H9 (cell line): ENCODE measurements around the gene LMCD1. TPM values are rescaled to one million over a fixed set of nuclear protein-coding genes. Genes with fewer than 3 reads are reported as not detected.

ENCODE experiments used
- DNase-seq: peaks from one replicate; pipeline ENCODE4 v3.0.0-alpha.2; 2017
- H2AFZ ChIP-seq: one replicate; pipeline ENCODE4 v1.6.1; 2013; ENCODE audit warnings: mild to moderate bottlenecking, low read length, control low read depth, moderate library complexity
- H2AK5ac ChIP-seq: 2 replicates; pipeline ENCODE4 v1.6.1; 2013; ENCODE audit warnings: low read length, control low read depth, mixed read lengths; ENCODE audit not compliant: insufficient read length
- H2BK120ac ChIP-seq: one replicate; pipeline ENCODE4 v1.6.1; 2013; ENCODE audit warnings: low read depth, mild to moderate bottlenecking, low read length, control low read depth, inconsistent platforms; ENCODE audit not compliant: poor library complexity, severe bottlenecking
- H2BK12ac ChIP-seq: 2 replicates; pipeline ENCODE4 v1.6.1; 2013; ENCODE audit warnings: low read length, control low read depth, mixed read lengths, low read depth; ENCODE audit not compliant: insufficient read length
- H2BK15ac ChIP-seq: 2 replicates; pipeline ENCODE4 v1.6.1; 2013; ENCODE audit warnings: low read depth, low read length, control low read depth
- H2BK20ac ChIP-seq: one replicate; pipeline ENCODE4 v1.6.1; 2013; ENCODE audit warnings: low read depth, mild to moderate bottlenecking, low read length, control low read depth, inconsistent platforms; ENCODE audit not compliant: poor library complexity, severe bottlenecking
- H2BK5ac ChIP-seq: 2 replicates; pipeline ENCODE4 v1.6.1; 2013; ENCODE audit warnings: low read length, control low read depth, mixed read lengths; ENCODE audit not compliant: insufficient read length
- H3K14ac ChIP-seq: 2 replicates; pipeline ENCODE4 v1.6.1; 2013; ENCODE audit warnings: low read length, control low read depth; ENCODE audit not compliant: insufficient read depth
- H3K18ac ChIP-seq: 2 replicates; pipeline ENCODE4 v1.6.1; 2013; ENCODE audit warnings: low read depth, mild to moderate bottlenecking, mixed read lengths, low read length, control low read depth; ENCODE audit not compliant: insufficient read length
- H3K23ac ChIP-seq: 2 replicates; pipeline ENCODE4 v1.6.1; 2013; ENCODE audit warnings: low read length, control low read depth, mixed read lengths, low read depth; ENCODE audit not compliant: insufficient read length
- H3K23me2 ChIP-seq: 2 replicates; pipeline ENCODE4 v1.6.1; 2013; ENCODE audit warnings: low read depth, mild to moderate bottlenecking, mixed read lengths, low read length, control low read depth; ENCODE audit not compliant: insufficient read length, poor library complexity, severe bottlenecking
- H3K27ac ChIP-seq: 2 replicates; pipeline ENCODE4 v1.5.1; 2013; ENCODE audit warnings: low read length, control low read depth, mixed read lengths, low read depth; ENCODE audit not compliant: insufficient read length
- H3K27me3 ChIP-seq: 2 replicates; pipeline ENCODE4 v1.6.1; 2013; ENCODE audit warnings: low read length, control low read depth, inconsistent platforms; ENCODE audit not compliant: insufficient read depth
- H3K4ac ChIP-seq: 2 replicates; pipeline ENCODE4 v1.6.1; 2013; ENCODE audit warnings: low read depth, mild to moderate bottlenecking, control low read depth, inconsistent platforms, low read length, moderate library complexity
- H3K4me1 ChIP-seq: 2 replicates; pipeline ENCODE4 v1.6.1; 2013; ENCODE audit warnings: low read length, control low read depth, inconsistent platforms; ENCODE audit not compliant: insufficient read depth
- H3K4me2 ChIP-seq: 2 replicates; pipeline ENCODE4 v1.6.1; 2013; ENCODE audit warnings: low read length, control low read depth, mixed read lengths; ENCODE audit not compliant: insufficient read length, insufficient read depth
- H3K56ac ChIP-seq: 2 replicates; pipeline ENCODE4 v1.6.1; 2013; ENCODE audit warnings: low read depth, mild to moderate bottlenecking, mixed read lengths, low read length, control low read depth; ENCODE audit not compliant: insufficient read length
- H3K79me1 ChIP-seq: 2 replicates; pipeline ENCODE4 v1.6.1; 2013; ENCODE audit warnings: low read depth, mild to moderate bottlenecking, moderate library complexity, low read length, control low read depth, inconsistent platforms; ENCODE audit not compliant: insufficient read depth, poor library complexity, severe bottlenecking
- H3K79me2 ChIP-seq: 2 replicates; pipeline ENCODE4 v1.6.1; 2013; ENCODE audit warnings: low read length, control low read depth, inconsistent platforms; ENCODE audit not compliant: insufficient read depth
- H3K9ac ChIP-seq: 2 replicates; pipeline ENCODE4 v1.6.1; 2013; ENCODE audit warnings: low read length, control low read depth, mixed read lengths; ENCODE audit not compliant: insufficient read length; ENCODE audit errors: extremely low read depth
- H3K9me3 ChIP-seq: one replicate; pipeline ENCODE4 v1.6.1; 2013; ENCODE audit warnings: low read depth, low read length, inconsistent platforms; ENCODE audit not compliant: control insufficient read depth
- H3T11ph ChIP-seq: one replicate; pipeline ENCODE4 v1.6.1; 2013; ENCODE audit warnings: mild to moderate bottlenecking, low read length, control low read depth, inconsistent platforms
- H4K20me1 ChIP-seq: one replicate; pipeline ENCODE4 v1.6.1; 2013; ENCODE audit not compliant: control insufficient read depth, insufficient read length, insufficient read depth
- H4K5ac ChIP-seq: 2 replicates; pipeline ENCODE4 v1.6.1; 2013; ENCODE audit warnings: low read depth, mild to moderate bottlenecking, mixed read lengths, low read length, control low read depth; ENCODE audit not compliant: insufficient read length
- H4K8ac ChIP-seq: replicated peaks from 2 replicates; pipeline ENCODE4 v1.6.1; 2013; ENCODE audit warnings: low read length, control low read depth, mixed read lengths, low read depth; ENCODE audit not compliant: insufficient read length
- H4K91ac ChIP-seq: 2 replicates; pipeline ENCODE4 v1.6.1; 2013; ENCODE audit warnings: low read depth, mild to moderate bottlenecking, moderate library complexity, mixed read lengths, low read length, control low read depth; ENCODE audit not compliant: insufficient read length
- H3K27ac Mint-ChIP-seq, 3 experiments: 2 replicates in 2 of 3; 3 replicates in 1 of 3; pipeline ENCODE4 v1.8.0; 2020 to 2021; ENCODE audit warnings: mixed read lengths in 3 of 3, mild to moderate bottlenecking in 1 of 3, moderate library complexity in 1 of 3
- H3K27me3 Mint-ChIP-seq: 2 replicates; pipeline ENCODE4 v1.8.0; 2021; ENCODE audit warnings: low read depth, mild to moderate bottlenecking, moderate library complexity, mixed read lengths
- H3K36me3 Mint-ChIP-seq, 3 experiments: 2 replicates in 2 of 3; 3 replicates in 1 of 3; pipeline ENCODE4 v1.8.0; 2020 to 2021; ENCODE audit warnings: low read depth in 3 of 3, mixed read lengths in 3 of 3; ENCODE audit not compliant: insufficient read depth in 1 of 3
- H3K4me1 Mint-ChIP-seq, 2 experiments: 2 replicates each; pipeline ENCODE4 v1.8.0; 2020; ENCODE audit warnings: mixed read lengths in 2 of 2
- H3K4me3 Mint-ChIP-seq, 2 experiments: 2 replicates in 1 of 2; 3 replicates in 1 of 2; pipeline ENCODE4 v1.8.0; 2020 to 2021; ENCODE audit warnings: mild to moderate bottlenecking in 2 of 2, mixed read lengths in 2 of 2, moderate library complexity in 1 of 2
- H3K9me3 Mint-ChIP-seq, 2 experiments: 2 replicates in 1 of 2; 3 replicates in 1 of 2; pipeline ENCODE4 v1.8.0; 2020; ENCODE audit warnings: mild to moderate bottlenecking in 2 of 2, mixed read lengths in 2 of 2, moderate library complexity in 1 of 2
- WGBS: extraction: QIAGEN DNeasy Blood & Tissue Kit; methylation state at CpG from one replicate; pipeline ENCODE4 v1.1.7; 2013; ENCODE audit warnings: missing lambda C conversion rate, low lambda C conversion rate, mixed read lengths; ENCODE audit not compliant: insufficient read length; ENCODE audit errors: extremely low coverage; 5-methylcytosine and 5-hydroxymethylcytosine counted together
- total RNA-seq: library from RNA; stranded (reverse); gene quantifications from 2 replicates; pipeline ENCODE4 v1.2.1, GENCODE V29; 2021
- TF ChIP-seq, protein P1 (sequence below): fragments of 200-600 bp; sonication (generic); conservative IDR thresholded peaks from 3 replicates; pipeline ENCODE4 v1.8.0; 2021; ENCODE audit warnings: antibody characterized with exemption, mild to moderate bottlenecking

Gene LMCD1
- total RNA-seq, 1 experiment from 2014 or later, result 19.2 TPM

DNA sequence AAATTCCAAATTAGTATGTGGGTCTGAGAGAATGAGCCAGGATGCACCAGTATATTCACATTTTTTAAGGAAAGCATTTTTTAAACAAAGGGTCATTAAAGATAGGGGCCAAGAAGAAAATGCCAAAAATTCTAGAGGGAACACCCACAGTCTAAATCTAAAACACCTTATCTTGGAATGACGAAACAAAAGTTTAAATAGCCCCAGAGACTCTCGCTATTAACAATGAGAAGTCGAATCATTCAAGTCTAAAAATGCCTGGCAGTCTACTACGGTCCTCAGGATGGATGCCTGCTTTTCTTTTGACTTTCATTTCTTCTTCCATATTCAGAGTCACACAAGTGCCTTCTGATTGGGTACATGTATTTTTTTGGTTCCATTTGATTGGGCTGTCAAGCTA, 76.7 kb downstream of the LMCD1 start:
- no peak overlapping the region for H2BK20ac ChIP-seq
- H3K4me3 Mint-ChIP-seq, result no peak overlapping the region
- no peaks in the 10 kb centered on the region for H3K79me1 ChIP-seq
- no peak overlapping the region for H3T11ph ChIP-seq
- H3K14ac ChIP-seq, result no peak overlapping the region
- H3K4me1 ChIP-seq, result no peaks in the 10 kb centered on the region
- no peak overlapping the region for H2AK5ac ChIP-seq
- no peaks in the 10 kb centered on the region for H3K23me2 ChIP-seq
- no peak overlapping the region for H3K4ac ChIP-seq
- no peak overlapping the region for H2BK120ac ChIP-seq
- H2BK15ac ChIP-seq, result no peak overlapping the region
- H3K9ac ChIP-seq, result no peak overlapping the region
- H3K27ac Mint-ChIP-seq, result no peak overlapping the region
- no peaks in the 10 kb centered on the region for H3K79me2 ChIP-seq
- H3K4me1 Mint-ChIP-seq, result 0 out of 4 replicates have a peak, but pooled peaks cover 2 to 8% of the 10 kb centered on the region in 2 experiments
- H3K56ac ChIP-seq, result no peak overlapping the region
- H3K27me3 Mint-ChIP-seq, result no peaks in the 10 kb centered on the region
- no peak overlapping the region for H4K5ac ChIP-seq
- WGBS, result no CpG with 5 or more reads among the region's 4 CpGs
- H3K4me2 ChIP-seq, result no peak overlapping the region
- no peak for DNase-seq
- H2BK12ac ChIP-seq, result no peak overlapping the region
- H3K9me3 ChIP-seq, result no peaks in the 10 kb centered on the region
- TF ChIP-seq, protein P1, sequence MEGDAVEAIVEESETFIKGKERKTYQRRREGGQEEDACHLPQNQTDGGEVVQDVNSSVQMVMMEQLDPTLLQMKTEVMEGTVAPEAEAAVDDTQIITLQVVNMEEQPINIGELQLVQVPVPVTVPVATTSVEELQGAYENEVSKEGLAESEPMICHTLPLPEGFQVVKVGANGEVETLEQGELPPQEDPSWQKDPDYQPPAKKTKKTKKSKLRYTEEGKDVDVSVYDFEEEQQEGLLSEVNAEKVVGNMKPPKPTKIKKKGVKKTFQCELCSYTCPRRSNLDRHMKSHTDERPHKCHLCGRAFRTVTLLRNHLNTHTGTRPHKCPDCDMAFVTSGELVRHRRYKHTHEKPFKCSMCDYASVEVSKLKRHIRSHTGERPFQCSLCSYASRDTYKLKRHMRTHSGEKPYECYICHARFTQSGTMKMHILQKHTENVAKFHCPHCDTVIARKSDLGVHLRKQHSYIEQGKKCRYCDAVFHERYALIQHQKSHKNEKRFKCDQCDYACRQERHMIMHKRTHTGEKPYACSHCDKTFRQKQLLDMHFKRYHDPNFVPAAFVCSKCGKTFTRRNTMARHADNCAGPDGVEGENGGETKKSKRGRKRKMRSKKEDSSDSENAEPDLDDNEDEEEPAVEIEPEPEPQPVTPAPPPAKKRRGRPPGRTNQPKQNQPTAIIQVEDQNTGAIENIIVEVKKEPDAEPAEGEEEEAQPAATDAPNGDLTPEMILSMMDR, result no peak
- H3K9me3 Mint-ChIP-seq, result no peaks in the 10 kb centered on the region
- no peak overlapping the region for H2BK5ac ChIP-seq
- no peak overlapping the region for H3K23ac ChIP-seq
- no peak overlapping the region for H3K27ac ChIP-seq
- no peaks in the 10 kb centered on the region for H4K20me1 ChIP-seq
- H3K36me3 Mint-ChIP-seq, result no peaks in the 10 kb centered on the region
- no peaks in the 10 kb centered on the region for H3K27me3 ChIP-seq
- H4K8ac ChIP-seq, result no peak overlapping the region
- no peak overlapping the region for H2AFZ ChIP-seq
- H3K18ac ChIP-seq, result no peak overlapping the region
- H4K91ac ChIP-seq, result no peak overlapping the region
